Germinal center (tissue), 1 donor: ENCODE results near the gene GJA4.
"Not testable (repeated sequence)": the region's sequence is repeated elsewhere in the genome, so short reads cannot be mapped to it uniquely, and the experiment has no call there.

Experiments used
- DNase-seq: peaks from one replicate; pipeline ENCODE4 v3.0.0; 2012; ENCODE audit warnings: mixed read lengths, low spot score

The GJA4 gene

GRCh38 chr1:34792424-34792823 is 375 bp upstream of the GJA4 start:
- no peak for DNase-seq

DNA sequence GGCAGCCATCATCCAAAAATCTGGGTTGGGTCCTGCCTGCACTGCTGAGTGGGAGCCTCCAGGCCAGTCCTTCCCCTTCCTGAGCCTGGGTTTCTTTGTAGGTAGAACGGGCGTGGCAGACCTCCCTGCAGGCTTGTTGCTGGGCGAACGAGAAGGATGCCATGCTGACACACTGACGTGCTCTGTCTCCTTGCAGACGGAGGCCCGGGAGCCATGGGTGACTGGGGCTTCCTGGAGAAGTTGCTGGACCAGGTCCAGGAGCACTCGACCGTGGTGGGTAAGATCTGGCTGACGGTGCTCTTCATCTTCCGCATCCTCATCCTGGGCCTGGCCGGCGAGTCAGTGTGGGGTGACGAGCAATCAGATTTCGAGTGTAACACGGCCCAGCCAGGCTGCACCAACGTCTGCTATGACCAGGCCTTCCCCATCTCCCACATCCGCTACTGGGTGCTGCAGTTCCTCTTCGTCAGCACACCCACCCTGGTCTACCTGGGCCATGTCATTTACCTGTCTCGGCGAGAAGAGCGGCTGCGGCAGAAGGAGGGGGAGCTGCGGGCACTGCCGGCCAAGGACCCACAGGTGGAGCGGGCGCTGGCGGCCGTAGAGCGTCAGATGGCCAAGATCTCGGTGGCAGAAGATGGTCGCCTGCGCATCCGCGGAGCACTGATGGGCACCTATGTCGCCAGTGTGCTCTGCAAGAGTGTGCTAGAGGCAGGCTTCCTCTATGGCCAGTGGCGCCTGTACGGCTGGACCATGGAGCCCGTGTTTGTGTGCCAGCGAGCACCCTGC is 1.4 kb downstream of the GJA4 start:
- no peak for DNase-seq

DNA sequence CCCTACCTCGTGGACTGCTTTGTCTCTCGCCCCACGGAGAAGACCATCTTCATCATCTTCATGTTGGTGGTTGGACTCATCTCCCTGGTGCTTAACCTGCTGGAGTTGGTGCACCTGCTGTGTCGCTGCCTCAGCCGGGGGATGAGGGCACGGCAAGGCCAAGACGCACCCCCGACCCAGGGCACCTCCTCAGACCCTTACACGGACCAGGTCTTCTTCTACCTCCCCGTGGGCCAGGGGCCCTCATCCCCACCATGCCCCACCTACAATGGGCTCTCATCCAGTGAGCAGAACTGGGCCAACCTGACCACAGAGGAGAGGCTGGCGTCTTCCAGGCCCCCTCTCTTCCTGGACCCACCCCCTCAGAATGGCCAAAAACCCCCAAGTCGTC is 2.0 kb downstream of the GJA4 start:
- no peak for DNase-seq

GRCh38 chr1:34795916-34796315 is 3.1 kb downstream of the GJA4 start:
- no peak for DNase-seq

- DNase-seq: peak; percentile 35
Measured at GRCh38 chr1:34796990-34797389, 4.2 kb downstream of the GJA4 start.

DNA sequence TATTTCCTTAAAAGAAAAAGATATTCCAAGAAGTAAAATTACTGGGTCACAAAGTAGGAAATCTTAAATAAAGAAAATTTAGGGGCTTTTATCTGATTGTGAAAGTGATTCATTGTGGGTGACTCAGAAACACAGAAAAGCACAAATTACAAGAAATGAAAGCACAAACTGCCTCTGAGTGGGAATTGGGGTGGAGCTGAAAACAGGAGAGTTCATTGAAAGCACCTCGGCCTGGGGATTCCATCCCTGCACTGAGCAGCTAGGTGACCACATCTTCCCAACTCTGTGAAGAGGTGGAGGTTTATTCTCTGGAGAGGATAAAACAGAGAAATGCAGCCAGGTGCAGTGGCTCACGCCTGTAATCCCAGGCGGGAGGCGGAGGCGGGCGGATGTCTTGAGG is 7.4 kb downstream of the GJA4 start:
- no peak for DNase-seq

GRCh38 chr1:34803770-34804169 is 11.0 kb downstream of the GJA4 start:
- DNase-seq: no peak

- DNase-seq: no peak
Measured at GRCh38 chr1:34806396-34806795, 13.6 kb downstream of the GJA4 start.

DNA sequence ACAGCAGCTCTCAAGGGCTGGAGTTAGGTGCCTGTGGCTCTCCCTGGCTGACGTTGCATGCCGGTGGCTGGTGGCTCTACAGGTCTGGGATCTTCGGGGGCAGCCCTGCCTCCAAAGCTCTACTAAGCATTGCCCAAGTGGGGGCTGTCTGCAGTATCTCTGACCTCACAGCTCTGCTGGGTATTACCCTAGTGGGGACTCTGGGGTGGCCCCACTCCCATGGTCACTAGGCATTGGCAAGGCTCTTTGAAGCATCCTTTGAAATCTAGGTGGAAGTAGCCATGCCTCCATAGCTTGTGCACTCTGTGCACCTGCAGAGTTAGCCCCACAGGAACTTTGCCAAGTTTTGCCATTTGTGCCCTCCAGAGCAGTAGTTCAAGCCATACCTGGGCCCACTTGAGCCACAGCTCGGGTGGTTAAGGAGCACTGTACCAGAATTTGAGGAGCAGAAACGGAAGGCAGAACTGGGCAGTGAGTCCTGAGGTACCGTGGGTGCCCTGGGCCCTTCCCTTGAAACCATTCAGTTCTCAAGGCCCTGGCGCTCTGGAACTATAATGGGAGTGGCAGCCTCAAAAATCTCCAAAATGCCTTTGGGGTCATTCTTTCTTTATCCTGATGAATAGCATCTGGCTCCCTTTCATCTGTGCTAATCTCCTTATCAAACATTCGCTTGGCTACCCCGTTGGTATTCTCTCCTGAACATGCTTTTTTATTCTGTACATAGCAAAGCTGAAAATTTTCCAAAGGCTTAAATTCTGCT is 15.4 kb downstream of the GJA4 start:
- no peak for DNase-seq

DNA sequence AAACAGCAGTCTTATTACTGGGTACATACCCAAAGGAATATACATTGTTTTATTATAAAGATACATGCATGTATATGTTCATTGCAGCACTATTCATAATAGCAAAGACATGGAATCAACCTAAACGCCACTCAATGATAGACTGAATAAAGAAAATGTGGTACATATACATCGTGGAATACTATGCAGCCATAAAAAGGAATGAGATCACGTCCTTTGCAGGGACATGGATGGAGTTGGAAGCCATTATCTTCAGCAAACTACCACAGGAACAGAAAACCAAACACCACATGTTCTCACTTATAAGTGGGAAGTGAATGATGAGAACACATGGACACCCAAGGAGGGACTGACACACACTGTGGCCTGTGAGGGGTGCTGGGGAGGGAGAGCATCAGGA is 18.0 kb downstream of the GJA4 start:
- DNase-seq: not testable (repeated sequence)

DNA sequence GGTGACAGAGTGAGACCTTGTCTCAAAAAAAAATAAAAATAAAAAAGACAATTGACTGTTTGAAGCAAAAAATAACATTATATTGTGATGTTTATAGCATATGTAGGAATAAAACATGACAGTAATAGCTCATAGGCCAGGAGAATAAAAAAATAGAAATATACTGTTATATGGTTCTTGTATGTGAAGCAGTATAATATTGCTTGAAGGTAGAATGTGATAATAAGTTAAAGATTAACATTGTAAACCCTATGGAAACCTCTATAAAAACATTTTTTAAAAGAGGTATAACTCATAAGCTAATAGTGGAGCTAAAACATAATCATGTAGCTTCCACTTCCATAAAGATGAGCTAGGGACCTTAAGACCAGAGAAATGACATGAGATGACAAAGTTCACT is 23.5 kb downstream of the GJA4 start:
- no peak for DNase-seq

GRCh38 chr1:34816778-34817177 is 24.0 kb downstream of the GJA4 start:
- no peak for DNase-seq

- DNase-seq: not testable (repeated sequence)
Measured at GRCh38 chr1:34818862-34819261, 26.1 kb downstream of the GJA4 start.

DNA sequence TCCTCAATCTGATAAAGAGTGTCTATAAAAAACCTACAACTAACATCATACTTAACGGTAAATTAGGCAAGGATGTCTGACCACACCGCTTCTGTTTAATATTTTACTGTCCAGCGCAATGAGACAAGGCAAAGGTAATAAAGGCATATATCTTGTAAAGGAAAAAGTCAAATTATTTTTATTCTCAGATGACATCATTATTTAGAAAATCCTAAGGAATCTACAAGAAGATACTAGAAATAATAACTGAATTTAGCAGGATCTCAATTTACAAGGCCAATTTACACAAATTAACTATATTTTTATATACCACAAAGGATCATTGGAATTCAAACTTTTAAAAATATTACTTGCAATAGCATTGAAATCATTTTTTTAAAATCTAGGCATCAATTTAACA is 29.4 kb downstream of the GJA4 start:
- no peak for DNase-seq

DNA sequence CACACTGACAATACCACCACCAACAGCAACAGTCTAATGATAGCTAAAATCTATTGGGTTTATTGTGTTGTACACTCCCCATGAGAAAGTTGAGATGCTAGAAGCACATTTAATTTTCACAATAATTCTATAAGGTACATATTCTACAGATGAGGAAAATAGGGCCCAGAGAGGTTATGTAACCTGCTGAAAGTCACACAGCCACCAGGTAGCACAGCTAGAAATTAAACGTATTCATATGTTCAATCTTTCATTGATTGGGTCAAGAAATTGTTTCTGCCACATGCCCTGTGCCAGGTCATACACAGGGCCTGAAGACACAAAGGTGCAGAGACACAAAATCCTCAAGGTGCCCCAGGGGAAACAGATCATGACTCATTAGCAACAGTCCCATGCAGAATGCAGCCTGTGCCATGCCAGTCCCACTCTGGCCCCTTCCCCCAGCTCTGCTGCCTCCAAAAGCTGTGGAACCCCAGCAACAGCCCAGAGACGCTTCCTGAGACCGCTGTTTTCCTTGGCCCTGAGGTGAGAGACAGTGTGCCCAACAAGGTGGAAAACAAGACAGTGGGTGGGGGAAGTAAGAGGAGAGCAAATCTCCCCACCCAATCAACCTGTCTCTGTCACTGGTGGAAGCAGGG is 32.1 kb downstream of the GJA4 start:
- no peak for DNase-seq

- no peak for DNase-seq
Measured at GRCh38 chr1:34825455-34826091, 32.8 kb downstream of the GJA4 start.

DNA sequence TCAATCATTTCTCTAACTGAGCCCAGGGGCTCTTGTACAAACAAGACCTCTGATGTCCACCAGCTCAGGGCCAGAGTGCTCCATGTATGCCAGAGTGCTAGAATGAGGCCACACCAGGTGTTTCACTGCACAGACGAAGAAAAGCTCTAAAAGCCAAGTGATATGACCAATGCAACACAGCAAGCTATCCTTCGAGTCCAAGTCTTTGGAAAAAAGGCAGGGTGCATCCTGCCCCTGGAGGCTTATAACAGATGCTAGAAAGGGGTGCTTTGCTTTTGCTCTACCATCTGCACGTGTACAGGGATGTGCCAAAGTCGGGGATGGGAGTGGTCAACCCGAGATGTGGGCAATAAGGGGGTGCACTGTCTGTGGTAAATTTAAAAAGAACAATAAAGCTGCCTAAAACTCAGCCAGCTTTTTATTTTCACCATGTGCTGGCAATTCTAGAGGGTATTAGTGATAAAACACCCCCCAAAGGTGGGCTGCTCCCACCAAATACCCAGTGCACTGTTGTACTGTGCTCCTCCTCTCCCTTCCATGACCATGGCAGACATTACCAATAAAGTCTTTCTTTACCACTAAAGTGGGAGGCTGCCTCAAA is 34.6 kb downstream of the GJA4 start:
- no peak for DNase-seq

- no peak for DNase-seq
Measured at GRCh38 chr1:34828611-34829010, 35.8 kb downstream of the GJA4 start.

GRCh38 chr1:34829250-34829649 is 36.5 kb downstream of the GJA4 start:
- no peak for DNase-seq

DNA sequence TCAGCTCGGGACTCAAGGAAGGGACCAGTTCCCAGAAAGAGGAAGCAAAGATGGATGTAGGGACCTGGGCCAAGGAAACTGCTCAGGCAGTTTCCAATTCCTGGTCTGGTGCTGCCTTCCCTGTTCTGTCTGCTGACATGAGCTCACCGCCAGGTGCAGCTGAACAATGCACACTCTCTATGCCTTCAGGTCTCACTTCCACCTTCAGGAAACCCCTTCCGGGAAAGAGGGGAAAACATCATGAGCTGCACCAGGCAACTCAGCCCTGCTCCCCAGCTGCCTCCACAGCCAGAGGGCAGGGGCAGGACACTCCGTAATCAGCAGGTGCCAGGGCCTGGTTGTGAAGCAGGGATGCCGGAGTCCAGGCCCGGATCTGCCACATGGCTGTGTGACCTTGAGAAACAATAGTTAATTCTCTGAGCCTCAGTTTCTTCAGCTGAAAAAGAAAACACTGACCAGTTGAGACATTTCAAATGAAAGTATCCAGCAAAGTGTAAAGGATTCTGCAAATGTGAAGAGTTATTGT is 39.0 kb downstream of the GJA4 start:
- no peak for DNase-seq

DNA sequence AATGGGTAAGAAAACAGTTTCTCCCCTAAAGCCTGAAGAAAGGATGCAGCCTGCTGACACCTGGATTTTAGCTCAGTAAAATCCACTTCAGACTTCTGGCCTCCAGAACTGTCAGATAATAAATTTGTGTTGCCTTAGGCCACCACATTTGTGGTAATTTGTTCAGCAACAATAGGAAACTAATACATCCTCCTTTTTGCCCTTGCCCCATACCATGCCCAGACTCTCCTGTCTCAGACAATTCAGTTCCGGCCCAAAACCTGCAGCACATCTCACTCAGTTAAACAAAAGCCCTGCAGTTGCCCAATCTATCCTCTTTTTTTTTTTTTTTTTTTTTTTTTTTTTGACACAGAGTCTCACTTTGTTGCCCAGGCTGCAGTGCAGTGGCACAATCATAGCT is 40.9 kb downstream of the GJA4 start:
- no peak for DNase-seq
